OCI-LY3 (cell line): ENCODE data around the gene NOL3.
A peak's percentile ranks its signal among the peaks of the same experiment; 100 is the strongest.

Experiments used
- H2AFZ ChIP-seq: fragments of 200-600, 300-600 bp; shearing (Covaris generic); 2 replicates; pipeline ENCODE4 v1.6.0; 2014; ENCODE audit warnings: antibody characterized with exemption, low read depth, low read length
- H3K27ac ChIP-seq: fragments of 200-600, 300-600 bp; sonication (generic); 2 replicates; pipeline ENCODE4 v1.5.1; 2014; ENCODE audit warnings: mild to moderate bottlenecking, low read length, moderate library complexity, mixed read lengths
- H3K27me3 ChIP-seq: fragments of 200-600, 300-600 bp; sonication (generic); 2 replicates; pipeline ENCODE4 v1.6.1; 2014; ENCODE audit warnings: low read depth, low read length, mixed read lengths
- H3K36me3 ChIP-seq: fragments of 200-600, 300-600 bp; sonication (generic); replicated peaks from 2 replicates; pipeline ENCODE3; 2014; ENCODE audit warnings: low read depth, low read length, mixed read lengths
- H3K4me1 ChIP-seq: fragments of 300-600, 200-600 bp; sonication (generic); 2 replicates; pipeline ENCODE4 v1.6.1; 2014; ENCODE audit warnings: low read length, mixed read lengths
- H3K4me2 ChIP-seq: fragments of 200-600, 300-600 bp; sonication (generic); 2 replicates; pipeline ENCODE4 v1.6.1; 2014; ENCODE audit warnings: low read length, mixed read lengths
- H3K4me3 ChIP-seq: fragments of 300-600, 200-600 bp; sonication (generic); 2 replicates; pipeline ENCODE4 v1.5.1; 2014; ENCODE audit warnings: antibody characterized with exemption, mild to moderate bottlenecking, low read length, moderate library complexity
- H3K79me2 ChIP-seq: fragments of 300-600, 200-600 bp; shearing (Covaris generic); 2 replicates; pipeline ENCODE4 v1.6.1; 2014; ENCODE audit warnings: mild to moderate bottlenecking, low read length, mixed read lengths
- H3K9ac ChIP-seq: fragments of 300-600, 200-600 bp; shearing (Covaris generic); 2 replicates; pipeline ENCODE4 v1.6.0; 2014; ENCODE audit warnings: mild to moderate bottlenecking, low read length, moderate library complexity
- H3K9me3 ChIP-seq: fragments of 200-600, 300-600 bp; shearing (Covaris generic); 2 replicates; pipeline ENCODE4 v1.6.1; 2014; ENCODE audit warnings: low read length, mixed read lengths; ENCODE audit not compliant: insufficient read depth
- H4K20me1 ChIP-seq: fragments of 200-600, 300-600 bp; sonication (generic); 2 replicates; pipeline ENCODE4 v1.6.1; 2016; ENCODE audit warnings: low read length, mixed read lengths; ENCODE audit not compliant: insufficient read depth
- CTCF ChIP-seq: fragments of 200-600, 300-600 bp; sonication (generic); IDR thresholded peaks from 2 replicates; pipeline ENCODE4 v1.5.1; 2014; ENCODE audit warnings: antibody characterized with exemption, low read length, low read depth
- EZH2phosphoT487 ChIP-seq: fragments of 200-600 bp; shearing (Covaris generic); IDR thresholded peaks from 2 replicates; pipeline ENCODE4 v1.6.1; 2018; ENCODE audit warnings: antibody characterized with exemption, mixed run types, low read depth

NOL3 gene

GRCh38 chr16:67182288-67182687, 11.9 kb downstream of the NOL3 start:
- peak overlapping the region; percentile 86 for H3K4me3 ChIP-seq

DNA sequence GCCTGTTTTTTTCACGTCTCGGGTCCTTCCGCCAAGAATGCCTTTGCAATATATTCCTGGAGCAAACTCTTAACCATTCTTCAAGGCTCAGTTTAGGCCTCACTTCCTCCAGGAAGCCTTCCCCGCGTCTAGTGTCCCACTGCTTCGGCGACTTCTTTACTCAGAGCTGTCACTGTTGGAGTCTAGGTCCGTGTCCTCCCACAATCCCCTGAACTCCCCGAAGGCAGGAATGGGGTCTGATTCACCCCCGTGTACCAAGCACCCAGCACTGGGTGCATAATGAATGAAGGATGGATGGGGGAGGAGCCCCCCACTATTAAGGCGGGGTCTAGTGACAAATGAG, 12.9 kb downstream of the NOL3 start:
- peaks cover 6% of the 10 kb centered on the region for H3K36me3 ChIP-seq
- peak overlapping the region; percentile 66 for H3K4me2 ChIP-seq
- TF ChIP-seq CTCF (no peak), EZH2phosphoT487 (no peak)
- H3K4me3 ChIP-seq: peak overlapping the region; percentile 86
- peaks cover 13% of the 10 kb centered on the region for H3K79me2 ChIP-seq
- peak overlapping the region; percentile 34; the same call in 1 of the 2 replicates for H2AFZ ChIP-seq
- peak overlapping the region; percentile 74 for H3K9ac ChIP-seq
- no peaks in the 10 kb centered on the region; the same call in 1 of the 2 replicates for H4K20me1 ChIP-seq
- peaks cover 19% of the 10 kb centered on the region; the same call in 1 of the 2 replicates for H3K4me1 ChIP-seq
- no peaks in the 10 kb centered on the region for H3K9me3 ChIP-seq
- no peaks in the 10 kb centered on the region for H3K27me3 ChIP-seq
- H3K27ac ChIP-seq: no peak overlapping the region

More at GRCh38 chr16:67182288-67182687, 11.9 kb downstream of the NOL3 start:
- Histone ChIP-seq H3K4me2 (peak overlapping the region; percentile 66), H4K20me1 (no peaks in the 10 kb centered on the region; the same call in 1 of the 2 replicates), H3K36me3 (peaks cover 6% of the 10 kb centered on the region), H2AFZ (no peak overlapping the region), H3K27ac (no peak overlapping the region), H3K79me2 (peaks cover 13% of the 10 kb centered on the region), H3K9me3 (no peaks in the 10 kb centered on the region), H3K9ac (peak overlapping the region; percentile 74; the same call in 1 of the 2 replicates), H3K27me3 (no peaks in the 10 kb centered on the region), H3K4me1 (peaks cover 19% of the 10 kb centered on the region; the same call in 1 of the 2 replicates)
- TF ChIP-seq EZH2phosphoT487: no peak
- TF ChIP-seq CTCF: no peak

- H3K79me2 ChIP-seq: peaks cover 13% of the 10 kb centered on the region
- H3K4me2 ChIP-seq: peak within 1 kb of the TSS; percentile 88
- H3K9me3 ChIP-seq: no peaks in the 10 kb centered on the region
- H3K9ac ChIP-seq: peak within 1 kb of the TSS; percentile 74
- H3K4me3 ChIP-seq: peak within 1 kb of the TSS; percentile 86
- peak within 1 kb of the TSS; percentile 70; the same call in 1 of the 2 replicates for H2AFZ ChIP-seq
- peak within 1 kb of the TSS; percentile 64 for H3K27ac ChIP-seq
- TF ChIP-seq CTCF (no peak), EZH2phosphoT487 (no peak)
- H4K20me1 ChIP-seq: no peaks in the 10 kb centered on the region; the same call in 1 of the 2 replicates
- H3K36me3 ChIP-seq: peaks cover 6% of the 10 kb centered on the region
- peaks cover 19% of the 10 kb centered on the region; the same call in 1 of the 2 replicates for H3K4me1 ChIP-seq
- H3K27me3 ChIP-seq: no peaks in the 10 kb centered on the region
These were observed 13.5 kb downstream of the NOL3 start, which contains the start of gene MATCAP1 for GRCh38 chr16:67183627-67184452. MATCAP1 (minus strand) TSS chr16:67183963; CDS start chr16:67180610, 3,353 bp downstream.

DNA sequence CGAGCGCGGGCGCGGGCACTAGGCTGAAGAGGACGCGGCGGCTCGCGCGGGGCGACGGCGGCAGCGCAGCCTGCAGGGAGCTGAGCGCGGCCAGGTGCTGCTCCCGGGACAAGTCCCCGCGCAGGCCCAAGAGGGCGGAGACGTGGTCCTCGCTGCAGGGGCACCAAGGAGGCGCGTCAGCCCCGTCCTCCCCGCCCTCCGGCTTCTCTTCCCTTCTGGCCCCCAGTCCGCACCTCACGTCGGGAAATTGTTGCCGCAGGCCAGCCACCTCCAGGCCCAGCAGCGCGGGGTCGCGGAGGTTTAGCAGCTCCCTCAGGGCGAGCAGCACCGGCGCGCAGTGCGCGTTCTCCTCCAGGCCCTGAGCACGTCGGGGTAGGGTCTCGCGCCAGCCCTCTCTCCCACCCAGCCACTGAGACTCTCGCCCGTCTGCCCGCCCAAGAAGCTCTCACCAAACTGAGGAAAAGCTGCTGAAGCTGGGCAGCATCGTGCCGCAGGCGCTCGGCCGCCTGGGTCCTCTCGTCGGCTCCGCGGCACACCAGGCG, 14.2 kb downstream of the NOL3 start:
- peak overlapping the region; percentile 86 for H3K4me3 ChIP-seq
- no peak for TF ChIP-seq EZH2phosphoT487
- TF ChIP-seq CTCF: no peak
- no peaks in the 10 kb centered on the region; the same call in 1 of the 2 replicates for H4K20me1 ChIP-seq
- peak overlapping the region; percentile 74 for H3K9ac ChIP-seq
- H3K4me2 ChIP-seq: peak overlapping the region; percentile 88
- H2AFZ ChIP-seq: peak overlapping the region; percentile 53; the same call in 1 of the 2 replicates
- H3K27ac ChIP-seq: no peak overlapping the region
- H3K36me3 ChIP-seq: peaks cover 3% of the 10 kb centered on the region
- peaks cover 19% of the 10 kb centered on the region; the same call in 1 of the 2 replicates for H3K4me1 ChIP-seq
- H3K79me2 ChIP-seq: peaks cover 13% of the 10 kb centered on the region
- H3K9me3 ChIP-seq: no peaks in the 10 kb centered on the region
- H3K27me3 ChIP-seq: no peaks in the 10 kb centered on the region
